CD4-positive, alpha-beta T cell treated with Interleukin-21 for 1 hour (primary cell): Measurements from ENCODE around the gene MAPK8IP2.
"Not testable (repeated sequence)": the region's sequence is repeated elsewhere in the genome, so short reads cannot be mapped to it uniquely, and the experiment has no call there.

Source experiments
- DNase-seq: peaks from one replicate; pipeline ENCODE4 v3.0.0-alpha.2; 2020

Gene MAPK8IP2

DNA sequence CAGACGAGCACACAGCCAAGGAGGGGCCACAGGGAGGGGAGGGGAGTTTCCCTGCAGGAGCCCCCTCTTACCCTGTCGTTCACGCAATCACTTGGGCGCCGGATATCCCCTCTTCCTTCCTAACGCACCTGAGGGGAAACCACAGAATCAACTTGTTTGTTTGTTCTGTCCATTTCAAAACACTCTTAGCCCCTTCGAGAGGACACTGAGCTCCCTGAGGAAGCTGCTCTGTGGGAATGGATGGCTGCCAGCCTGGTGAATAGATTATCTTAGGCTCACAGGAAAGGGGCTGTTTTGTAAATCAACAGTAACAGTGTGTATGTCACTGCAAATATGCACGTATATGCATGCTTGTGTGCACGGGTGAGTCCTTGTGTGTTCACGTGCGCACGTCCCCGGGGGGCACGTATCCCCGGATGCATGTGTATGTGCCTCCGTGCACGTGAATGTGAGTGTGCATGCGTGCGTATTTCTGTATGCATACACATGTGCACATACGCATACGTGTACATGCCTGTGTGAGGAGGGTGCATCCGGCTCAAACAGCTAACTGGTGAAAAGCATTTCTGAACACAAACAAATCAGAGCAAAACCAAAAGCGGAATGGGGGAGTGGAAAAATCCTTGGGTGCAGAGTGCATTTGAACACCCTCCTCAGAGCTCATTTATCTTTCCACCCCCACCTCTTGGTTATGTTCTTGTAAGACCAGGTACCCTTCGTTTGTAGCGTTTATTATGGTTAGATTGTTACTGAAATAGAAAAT lies 20.2 kb downstream of the MAPK8IP2 start:
- peak; percentile 74 for DNase-seq

GRCh38 chr22:50621356-50621880 lies 20.8 kb downstream of the MAPK8IP2 start:
- peak; percentile 63 for DNase-seq

DNA sequence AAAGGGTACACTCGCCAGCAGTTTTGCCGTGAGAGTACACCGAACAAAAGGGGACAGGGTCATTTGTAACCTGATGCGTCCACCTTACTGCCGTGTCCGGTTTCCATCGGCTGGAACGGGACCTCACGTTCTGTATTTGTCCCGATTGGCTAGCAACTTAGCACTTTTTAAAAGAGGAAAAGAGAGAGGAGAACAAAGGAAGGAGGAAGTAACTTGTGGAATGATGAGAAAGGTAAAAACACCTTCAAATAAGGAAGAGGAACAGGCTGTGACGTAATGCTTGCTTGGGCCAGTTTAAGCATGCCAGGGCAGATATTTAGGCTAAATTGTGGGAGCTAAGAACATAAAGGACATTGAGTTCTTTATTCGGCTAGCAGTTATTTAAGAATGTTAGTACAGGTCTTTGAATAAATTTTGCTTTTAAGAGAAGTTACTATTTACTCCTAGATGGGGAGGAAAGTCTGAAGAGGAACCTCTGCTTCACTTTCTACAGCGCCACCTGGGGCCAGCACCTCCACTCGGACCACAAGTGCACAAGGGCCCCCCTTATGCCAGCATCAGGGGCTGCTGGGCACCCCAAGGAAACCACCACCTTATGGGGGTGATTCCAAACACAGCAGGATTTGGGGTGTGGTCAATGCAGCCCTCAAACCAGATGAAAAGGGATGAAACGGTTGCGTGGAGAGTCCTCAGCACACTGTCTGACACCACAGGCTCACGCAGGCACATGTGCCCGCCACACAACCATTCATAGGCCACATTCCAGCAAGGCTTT lies 21.5 kb downstream of the MAPK8IP2 start:
- DNase-seq, result peak; percentile 46

GRCh38 chr22:50622723-50623327 lies 22.2 kb downstream of the MAPK8IP2 start:
- no peak for DNase-seq

GRCh38 chr22:50624347-50625130 lies 23.9 kb downstream of the MAPK8IP2 start:
- no peak for DNase-seq

DNA sequence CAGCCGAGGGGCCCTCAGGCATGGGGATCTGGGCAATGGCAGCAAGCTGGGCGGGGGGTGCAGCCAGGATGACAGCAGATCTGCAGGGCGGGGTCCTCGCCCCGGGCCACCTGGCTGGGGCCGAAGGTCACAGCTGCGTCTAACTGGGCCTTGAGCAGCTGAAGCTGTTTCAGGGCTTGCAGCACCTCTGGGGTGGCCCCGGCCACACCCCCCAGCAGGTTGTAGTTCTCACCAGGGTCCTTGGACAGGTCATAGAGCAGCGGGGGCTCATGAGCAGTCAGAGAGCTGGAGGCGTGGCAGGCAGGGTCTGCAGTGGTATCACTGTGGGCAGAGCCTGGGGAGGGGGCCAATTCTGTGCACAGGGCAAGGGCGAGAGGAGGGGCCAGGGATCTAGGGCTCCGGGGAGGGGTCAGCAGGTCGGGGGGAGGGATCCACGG lies 24.6 kb downstream of the MAPK8IP2 start:
- DNase-seq, result no peak

- DNase-seq, result no peak
These were observed 25.1 kb downstream of the MAPK8IP2 start for GRCh38 chr22:50625568-50626313.

GRCh38 chr22:50626314-50626849 lies 25.8 kb downstream of the MAPK8IP2 start:
- no peak for DNase-seq

- peak; percentile 19 for DNase-seq
These were observed 26.5 kb downstream of the MAPK8IP2 start for GRCh38 chr22:50626850-50627641.

- peak; percentile 83 for DNase-seq
These were observed 27.3 kb downstream of the MAPK8IP2 start, which contains the start of gene ARSA for GRCh38 chr22:50627642-50628542. TSS of gene ARSA (minus strand) at chr22:50628152. CDS start at chr22:50627779, 373 bp downstream.

- peak; percentile 72 for DNase-seq
These were observed 28.0 kb downstream of the MAPK8IP2 start for GRCh38 chr22:50628543-50629134.

GRCh38 chr22:50630376-50630775 lies 29.8 kb downstream of the MAPK8IP2 start:
- no peak for DNase-seq

DNA sequence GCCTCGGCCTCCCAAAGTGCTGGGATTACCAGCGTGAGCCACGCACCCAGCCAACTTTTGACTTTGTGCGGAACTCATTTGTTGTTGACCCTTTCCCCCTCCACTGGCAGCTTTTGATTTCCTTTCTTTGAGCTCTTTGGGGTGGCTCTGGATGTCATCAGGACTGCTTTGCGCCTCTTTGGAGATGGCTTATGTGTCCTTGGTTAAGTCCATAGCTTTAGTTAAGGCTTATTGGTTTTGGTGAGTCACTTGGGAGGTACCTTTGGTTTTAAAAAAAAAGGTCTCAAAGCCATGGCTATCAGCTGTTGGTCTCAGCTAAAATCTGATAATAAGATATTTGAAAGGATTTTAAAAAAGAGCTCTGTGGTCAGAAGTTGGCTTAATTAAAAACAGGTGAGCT lies 32.5 kb downstream of the MAPK8IP2 start:
- no peak for DNase-seq

- DNase-seq, result no peak
These were observed 33.2 kb downstream of the MAPK8IP2 start for GRCh38 chr22:50633771-50634170.

- DNase-seq, result no peak
These were observed 35.0 kb downstream of the MAPK8IP2 start for GRCh38 chr22:50635591-50635990.

GRCh38 chr22:50640296-50640695 lies 39.7 kb downstream of the MAPK8IP2 start:
- DNase-seq, result not testable (repeated sequence)

DNA sequence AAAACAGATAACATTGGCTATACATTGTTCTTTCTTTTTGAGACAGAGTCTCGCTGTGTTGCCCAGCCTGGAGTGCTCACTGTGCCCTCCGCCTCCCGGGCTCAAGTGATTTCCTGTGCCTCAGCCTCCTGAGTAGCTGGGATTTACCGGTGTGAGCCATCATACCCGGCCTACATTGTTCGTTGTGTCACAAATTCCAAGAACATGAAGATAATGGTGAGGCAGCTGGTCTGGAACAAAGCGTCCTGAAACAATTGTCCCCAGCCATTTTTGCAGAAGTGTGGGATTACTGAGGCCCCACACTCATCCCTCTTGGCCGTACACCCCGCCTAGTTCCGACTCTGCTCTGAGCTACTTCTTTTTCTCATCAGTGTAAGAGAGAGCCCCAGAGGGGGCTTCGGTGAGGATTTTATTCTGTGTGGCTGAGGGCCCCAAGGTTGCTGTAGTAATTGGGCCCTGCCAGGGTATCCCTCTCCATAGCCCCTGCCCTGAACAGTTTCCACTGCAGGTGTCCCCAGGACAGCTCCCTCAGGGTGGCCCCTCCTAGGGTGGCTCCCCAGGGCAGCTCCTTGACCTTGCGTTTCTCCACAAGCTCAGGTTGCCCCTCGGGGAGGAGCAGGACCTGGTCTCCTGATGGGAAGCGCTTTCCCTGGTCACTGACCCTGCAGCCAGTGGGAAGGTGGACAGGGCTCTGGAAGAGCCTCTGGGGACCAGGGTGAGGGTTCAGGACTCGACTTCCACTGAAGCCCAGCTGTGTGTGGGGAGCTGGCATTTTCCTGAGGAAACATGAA lies 40.5 kb downstream of the MAPK8IP2 start:
- DNase-seq, result no peak
